Ovary (tissue), 9 donors: ENCODE data around the gene GPR3. TPM values are rescaled to one million over a fixed set of nuclear protein-coding genes. Genes with fewer than 3 reads are reported as not detected.

Experiments used
- DNase-seq, 5 donors: peaks; one replicate each; pipeline ENCODE4 v3.0.0-alpha.2; 2019 to 2020
- H3K27ac ChIP-seq, 2 donors: fragments of 200-600 bp; one replicate each; pipeline versions ENCODE4 v1.5.1 to v1.8.0; 2019 to 2022
- H3K27me3 ChIP-seq: fragments of 200-600 bp; one replicate; pipeline ENCODE4 v1.8.0; 2022
- H3K36me3 ChIP-seq: fragments of 200-600 bp; sonication (generic); one replicate; pipeline ENCODE4 v1.5.1; 2019
- H3K4me1 ChIP-seq: one replicate; pipeline ENCODE4 v1.8.1; 2013; ENCODE audit warnings: mild to moderate bottlenecking, moderate library complexity; ENCODE audit not compliant: insufficient read depth
- H3K4me3 ChIP-seq: fragments of 200-600 bp; sonication (generic); one replicate; pipeline ENCODE4 v1.5.1; 2017
- H3K9me3 ChIP-seq, 2 donors: fragments of 200-600 bp in 1 of 2; sonication (generic) in 1 of 2; one replicate each; pipeline versions ENCODE4 v1.5.1 to v1.8.1; 2013 to 2019; ENCODE audit warnings: mild to moderate bottlenecking in 1 of 2, moderate library complexity in 1 of 2
- CTCF ChIP-seq, 3 donors: fragments of 450-650 bp in 2 of 3; fragments of 200-600 bp in 1 of 3; IDR thresholded peaks; one replicate each; pipeline versions ENCODE4 v1.5.1 to v1.8.0; 2016 to 2022; ENCODE audit warnings: antibody characterized with exemption in 3 of 3, mild to moderate bottlenecking in 1 of 3
- EP300 ChIP-seq: sonication (generic); formaldehyde crosslinking; IDR thresholded peaks from one replicate; pipeline ENCODE4 v1.6.1; 2017; ENCODE audit warnings: antibody characterized with exemption
- POLR2A ChIP-seq: fragments of 450-650 bp; IDR thresholded peaks from one replicate; pipeline ENCODE4 v1.6.1; 2017; ENCODE audit warnings: antibody characterized with exemption, mild to moderate bottlenecking, moderate library complexity
- WGBS, 3 donors: extraction: QIAGEN DNeasy Blood & Tissue Kit in 1 of 3; methylation state at CpG; one replicate each; pipeline versions ENCODE4 v1.1.5 to v1.1.7; 2013 to 2017; 5-methylcytosine and 5-hydroxymethylcytosine counted together
- intact Hi-C, 4 donors: fragments of 100-400 bp; cut with DNase I; formaldehyde crosslinking; loops; one replicate each; pipeline versions ENCODE4 v1.11.0 to v1.15.1; 2022 to 2023
- polyA plus RNA-seq, 2 donors: library from polyadenylated mRNA; stranded (reverse); fragments of 200-250 nt in 1 of 2; fragments of 350-450 nt in 1 of 2; fragmentation: Illumina TruSeq in 1 of 2; extraction: RNeasy Lipid Tissue Mini Kit (QIAGEN cat#74804) in 1 of 2; gene quantifications; one replicate each; pipeline ENCODE4 v1.2.3, GENCODE V29; 2013 to 2014
- total RNA-seq, 7 donors: library from RNA; depleted of rRNA in 2 of 7; stranded (reverse); fragments of >200 nt in 2 of 7; fragmentation: NEBNext Ultra II Directional in 3 of 7; extraction: Animal tissue kit (Norgen Biotek cat#: 25700) in 3 of 7; gene quantifications; one replicate each; pipeline versions ENCODE4 v1.1.0 to v1.2.4, GENCODE V29; 2016 to 2023
- donor health status: DM: no; HTN: no; CAD: no; lungs with moderate emphysema.
- donor health status: DM: no; HTN: no; CAD: no.
- donor health status: Bipolar disorder and iron deficiency.
- donor health status: DM: yes; HTN: yes; CAD: no.
- donor health status: DM: no; HTN: no; CAD: no.
- donor health status: DM: yes; HTN: yes; CAD: no.

Gene GPR3
- total and polyA plus RNA-seq, 9 donors: 0.12 to 0.87 (median 0.30) TPM; not detected in 1

GRCh38 chr1:27388337-27389005, 4.0 kb upstream of the GPR3 start:
- no peaks in the 10 kb centered on the region for H3K27me3 ChIP-seq
- H3K27ac ChIP-seq: no peak overlapping the region
- 35 to 41% (median 36%) methylated on average over 5 of the region's 5 CpGs for WGBS, 3 donors
- no peaks in the 10 kb centered on the region for H3K9me3 ChIP-seq
- no peaks in the 10 kb centered on the region for H3K36me3 ChIP-seq
- peak; percentile 60 to 77 (median 70) for DNase-seq
- intact Hi-C loops: no loop called here
- H3K4me3 ChIP-seq: no peak overlapping the region
- no peak for TF ChIP-seq EP300
- peak; percentile 45 to 73 (median 68) for TF ChIP-seq CTCF (IDR thresholded peaks at IDR 0.05)
- no peak for TF ChIP-seq POLR2A
- peaks cover 11% of the 10 kb centered on the region for H3K4me1 ChIP-seq

- peaks cover 11% of the 10 kb centered on the region for H3K4me1 ChIP-seq
- no peak overlapping the region for H3K4me3 ChIP-seq
- no peaks in the 10 kb centered on the region for H3K9me3 ChIP-seq
- TF ChIP-seq EP300 (no peak), POLR2A (no peak), CTCF (IDR thresholded peaks at IDR 0.05) (no peak)
- peak in 4 of 5 donors; percentile 47 to 63 (median 57) for DNase-seq
- H3K27me3 ChIP-seq: no peaks in the 10 kb centered on the region
- WGBS, 3 donors: 8 to 10% (median 9%) methylated on average over 13 of the region's 13 CpGs
- no peaks in the 10 kb centered on the region for H3K36me3 ChIP-seq
- intact Hi-C loops: loop anchor here (2.0 to 10.0 kb wide), 6 partner anchors 33 to 287 kb away; no protein-coding TSS in a partner anchor
- H3K27ac ChIP-seq: no peak overlapping the region
These were observed 819 bp upstream of the GPR3 start for GRCh38 chr1:27391511-27392095.

- H3K4me3 ChIP-seq: peak overlapping the region; percentile 46
- DNase-seq: no peak
- intact Hi-C loops: loop anchor here (5.0 to 10.0 kb wide), 5 partner anchors 36 to 288 kb away; no protein-coding TSS in a partner anchor
- H3K4me1 ChIP-seq: peaks cover 11% of the 10 kb centered on the region
- no peaks in the 10 kb centered on the region for H3K36me3 ChIP-seq
- peak overlapping the region; percentile 39 to 67 for H3K27ac ChIP-seq
- H3K27me3 ChIP-seq: no peaks in the 10 kb centered on the region
- H3K9me3 ChIP-seq: no peaks in the 10 kb centered on the region
- 36 to 49% (median 38%) methylated on average over 21 to 30 of the region's 30 CpGs for WGBS, 3 donors
- no peak for TF ChIP-seq EP300
- no peak for TF ChIP-seq POLR2A
- TF ChIP-seq CTCF (IDR thresholded peaks at IDR 0.05): no peak
These were observed 585 bp downstream of the GPR3 start for GRCh38 chr1:27392778-27393635.

- intact Hi-C loops: loop anchor here (2.0 to 10.0 kb wide), 6 partner anchors 36 to 289 kb away; no protein-coding TSS in a partner anchor
- DNase-seq: peak in 1 of 5 donors; percentile 35
- H3K36me3 ChIP-seq: no peaks in the 10 kb centered on the region
- H3K4me3 ChIP-seq: no peak overlapping the region
- 93 to 94% (median 94%) methylated on average over 18 of the region's 18 CpGs for WGBS, 3 donors
- H3K27me3 ChIP-seq: no peaks in the 10 kb centered on the region
- H3K9me3 ChIP-seq: no peaks in the 10 kb centered on the region
- peak overlapping the region in 1 of 2 donors; percentile 6 for H3K27ac ChIP-seq
- H3K4me1 ChIP-seq: peaks cover 11% of the 10 kb centered on the region
- TF ChIP-seq POLR2A: no peak
- no peak for TF ChIP-seq CTCF (IDR thresholded peaks at IDR 0.05)
- TF ChIP-seq EP300: no peak
These were observed 1.3 kb downstream of the GPR3 start for GRCh38 chr1:27393641-27394281.
